Rectal smooth muscle tissue (tissue), 1 donor: ENCODE measurements around the gene APOBEC3A.
"Not testable (repeated sequence)": the region's sequence is repeated elsewhere in the genome, so short reads cannot be mapped to it uniquely, and the experiment has no call there.

Experiments used
- H3K27ac ChIP-seq: one replicate; pipeline ENCODE4 v1.7.0; 2013; ENCODE audit warnings: low read depth, low read length, inconsistent platforms
- H3K27me3 ChIP-seq: one replicate; pipeline ENCODE4 v1.7.0; 2013; ENCODE audit warnings: low read length; ENCODE audit not compliant: control insufficient read depth, insufficient read depth
- H3K36me3 ChIP-seq: one replicate; pipeline ENCODE4 v1.7.0; 2013; ENCODE audit warnings: low read length; ENCODE audit not compliant: control insufficient read depth, insufficient read depth
- H3K4me1 ChIP-seq: one replicate; pipeline ENCODE4 v1.7.0; 2013; ENCODE audit warnings: low read length; ENCODE audit not compliant: control insufficient read depth, insufficient read depth
- H3K4me3 ChIP-seq: one replicate; pipeline ENCODE4 v1.7.0; 2013; ENCODE audit warnings: low read length
- H3K9ac ChIP-seq: one replicate; pipeline ENCODE4 v1.7.0; 2013; ENCODE audit warnings: low read length

Gene APOBEC3A

GRCh38 chr22:38980587-38980986 is 23.2 kb downstream of the APOBEC3A start:
- not testable (repeated sequence) for H3K4me3 ChIP-seq, H3K27me3 ChIP-seq, H3K9ac ChIP-seq, H3K36me3 ChIP-seq, H3K27ac ChIP-seq, H3K4me1 ChIP-seq

- Histone ChIP-seq H3K4me3 (peak overlapping the region; percentile 45), H3K4me1 (no peaks in the 10 kb centered on the region), H3K27ac (peak overlapping the region; percentile 17), H3K9ac (no peak overlapping the region), H3K36me3 (no peaks in the 10 kb centered on the region), H3K27me3 (no peaks in the 10 kb centered on the region)
Observed at GRCh38 chr22:38981005-38981991, 23.9 kb downstream of the APOBEC3A start.

- no peaks in the 10 kb centered on the region for H3K4me1 ChIP-seq
- no peaks in the 10 kb centered on the region for H3K36me3 ChIP-seq
- peak within 1 kb of the TSS; percentile 45 for H3K4me3 ChIP-seq
- H3K27ac ChIP-seq = peak within 1 kb of the TSS; percentile 17
- no peak within 1 kb of the TSS for H3K9ac ChIP-seq
- H3K27me3 ChIP-seq = no peaks in the 10 kb centered on the region
Observed at GRCh38 chr22:38981992-38982927, 24.9 kb downstream of the APOBEC3A start, which contains the start of gene APOBEC3B. TSS of gene APOBEC3B (plus strand) at chr22:38982347. CDS start at chr22:38982454, 107 bp downstream.

- H3K36me3 ChIP-seq = no peaks in the 10 kb centered on the region
- H3K9ac ChIP-seq = no peak overlapping the region
- no peak overlapping the region for H3K27ac ChIP-seq
- H3K27me3 ChIP-seq = no peaks in the 10 kb centered on the region
- no peak overlapping the region for H3K4me3 ChIP-seq
- no peaks in the 10 kb centered on the region for H3K4me1 ChIP-seq
Observed at GRCh38 chr22:38984224-38984623, 26.8 kb downstream of the APOBEC3A start.

- not testable (repeated sequence) for H3K4me3 ChIP-seq, H3K9ac ChIP-seq, H3K27ac ChIP-seq, H3K27me3 ChIP-seq, H3K4me1 ChIP-seq, H3K36me3 ChIP-seq
Observed at GRCh38 chr22:38984784-38985757, 27.7 kb downstream of the APOBEC3A start.

- Histone ChIP-seq H3K9ac (no peak overlapping the region), H3K4me1 (no peaks in the 10 kb centered on the region), H3K4me3 (no peak overlapping the region), H3K36me3 (no peaks in the 10 kb centered on the region), H3K27ac (no peak overlapping the region), H3K27me3 (no peaks in the 10 kb centered on the region)
Observed at GRCh38 chr22:38986629-38987028, 29.2 kb downstream of the APOBEC3A start.

- H3K27me3 ChIP-seq = no peaks in the 10 kb centered on the region
- H3K9ac ChIP-seq = no peak overlapping the region
Observed at GRCh38 chr22:38987171-38987895, 29.9 kb downstream of the APOBEC3A start.

GRCh38 chr22:38989466-38989865 is 32.1 kb downstream of the APOBEC3A start:
- H3K4me1 ChIP-seq = no peaks in the 10 kb centered on the region
- no peak overlapping the region for H3K4me3 ChIP-seq
- no peaks in the 10 kb centered on the region for H3K27me3 ChIP-seq
- H3K36me3 ChIP-seq = no peaks in the 10 kb centered on the region
- H3K27ac ChIP-seq = no peak overlapping the region
- no peak overlapping the region for H3K9ac ChIP-seq

More at GRCh38 chr22:38987171-38987895, 29.9 kb downstream of the APOBEC3A start:
- H3K4me1 ChIP-seq = no peaks in the 10 kb centered on the region
- H3K27ac ChIP-seq = no peak overlapping the region
- no peaks in the 10 kb centered on the region for H3K36me3 ChIP-seq
- H3K4me3 ChIP-seq = no peak overlapping the region

- H3K27ac ChIP-seq, H3K4me3 ChIP-seq, H3K9ac ChIP-seq, H3K36me3 ChIP-seq, H3K27me3 ChIP-seq, H3K4me1 ChIP-seq: not testable (repeated sequence)
Observed at GRCh38 chr22:38992871-38993371, 35.5 kb downstream of the APOBEC3A start.

- Histone ChIP-seq H3K36me3 (no peaks in the 10 kb centered on the region), H3K27me3 (peaks cover 3% of the 10 kb centered on the region), H3K9ac (no peak overlapping the region), H3K27ac (no peak overlapping the region), H3K4me1 (no peaks in the 10 kb centered on the region), H3K4me3 (no peak overlapping the region)
Observed at GRCh38 chr22:38996105-38996504, 38.7 kb downstream of the APOBEC3A start.

GRCh38 chr22:38997518-38997917 is 40.1 kb downstream of the APOBEC3A start:
- Histone ChIP-seq H3K27ac (no peak overlapping the region), H3K4me3 (no peak overlapping the region), H3K27me3 (peaks cover 3% of the 10 kb centered on the region), H3K4me1 (no peaks in the 10 kb centered on the region), H3K36me3 (no peaks in the 10 kb centered on the region), H3K9ac (no peak overlapping the region)
